ENCODE measurements around the gene SEZ6. TPM values are rescaled to one million over a fixed set of nuclear protein-coding genes. Genes with fewer than 3 reads are reported as not detected.

The SEZ6 gene
- total RNA-seq, 1 donor, result not detected

- no peak overlapping the region for H3K4me3 ChIP-seq (ENCODE audit: low read depth, low read length)
- no peak for DNase-seq (ENCODE audit: low read depth)
- TF ChIP-seq, protein P1, sequence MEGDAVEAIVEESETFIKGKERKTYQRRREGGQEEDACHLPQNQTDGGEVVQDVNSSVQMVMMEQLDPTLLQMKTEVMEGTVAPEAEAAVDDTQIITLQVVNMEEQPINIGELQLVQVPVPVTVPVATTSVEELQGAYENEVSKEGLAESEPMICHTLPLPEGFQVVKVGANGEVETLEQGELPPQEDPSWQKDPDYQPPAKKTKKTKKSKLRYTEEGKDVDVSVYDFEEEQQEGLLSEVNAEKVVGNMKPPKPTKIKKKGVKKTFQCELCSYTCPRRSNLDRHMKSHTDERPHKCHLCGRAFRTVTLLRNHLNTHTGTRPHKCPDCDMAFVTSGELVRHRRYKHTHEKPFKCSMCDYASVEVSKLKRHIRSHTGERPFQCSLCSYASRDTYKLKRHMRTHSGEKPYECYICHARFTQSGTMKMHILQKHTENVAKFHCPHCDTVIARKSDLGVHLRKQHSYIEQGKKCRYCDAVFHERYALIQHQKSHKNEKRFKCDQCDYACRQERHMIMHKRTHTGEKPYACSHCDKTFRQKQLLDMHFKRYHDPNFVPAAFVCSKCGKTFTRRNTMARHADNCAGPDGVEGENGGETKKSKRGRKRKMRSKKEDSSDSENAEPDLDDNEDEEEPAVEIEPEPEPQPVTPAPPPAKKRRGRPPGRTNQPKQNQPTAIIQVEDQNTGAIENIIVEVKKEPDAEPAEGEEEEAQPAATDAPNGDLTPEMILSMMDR (IDR thresholded peaks at IDR 0.05; ENCODE audit: insufficient read depth, low read depth, low read length), result no peak
Measured at GRCh38 chr17:29042026-29042678, 36.3 kb upstream of the SEZ6 start.

DNA sequence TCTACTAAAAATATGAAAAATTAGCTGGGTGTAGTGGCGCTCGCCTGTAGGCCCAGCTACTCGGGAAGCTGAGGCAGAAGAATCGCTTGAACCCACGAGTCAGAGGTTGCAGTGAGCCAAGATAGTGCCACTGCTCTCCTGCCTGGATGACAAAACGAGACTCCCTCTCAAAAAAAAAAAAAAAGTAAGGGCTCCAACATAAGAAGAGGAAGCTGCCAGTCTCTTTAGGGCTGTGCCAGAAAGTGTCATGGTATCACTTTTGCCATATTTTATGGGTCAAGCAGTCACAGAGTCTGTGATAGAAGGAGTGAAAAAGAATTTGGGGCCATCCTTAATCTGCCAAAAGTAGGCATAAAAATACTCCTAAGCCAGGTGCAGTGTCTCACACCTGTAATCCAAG is 35.7 kb upstream of the SEZ6 start:
- H3K4me3 ChIP-seq (ENCODE audit: low read depth, low read length), result no peak overlapping the region
- TF ChIP-seq, protein P1 (IDR thresholded peaks at IDR 0.05; ENCODE audit: insufficient read depth, low read depth, low read length), result no peak
- DNase-seq (ENCODE audit: low read depth), result no peak

- TF ChIP-seq, protein P1 (IDR thresholded peaks at IDR 0.05; ENCODE audit: insufficient read depth, low read depth, low read length), result no peak
- no peak for DNase-seq (ENCODE audit: low read depth)
- no peak overlapping the region for H3K4me3 ChIP-seq (ENCODE audit: low read depth, low read length)
Measured at GRCh38 chr17:29041091-29041490, 35.3 kb upstream of the SEZ6 start.

DNA sequence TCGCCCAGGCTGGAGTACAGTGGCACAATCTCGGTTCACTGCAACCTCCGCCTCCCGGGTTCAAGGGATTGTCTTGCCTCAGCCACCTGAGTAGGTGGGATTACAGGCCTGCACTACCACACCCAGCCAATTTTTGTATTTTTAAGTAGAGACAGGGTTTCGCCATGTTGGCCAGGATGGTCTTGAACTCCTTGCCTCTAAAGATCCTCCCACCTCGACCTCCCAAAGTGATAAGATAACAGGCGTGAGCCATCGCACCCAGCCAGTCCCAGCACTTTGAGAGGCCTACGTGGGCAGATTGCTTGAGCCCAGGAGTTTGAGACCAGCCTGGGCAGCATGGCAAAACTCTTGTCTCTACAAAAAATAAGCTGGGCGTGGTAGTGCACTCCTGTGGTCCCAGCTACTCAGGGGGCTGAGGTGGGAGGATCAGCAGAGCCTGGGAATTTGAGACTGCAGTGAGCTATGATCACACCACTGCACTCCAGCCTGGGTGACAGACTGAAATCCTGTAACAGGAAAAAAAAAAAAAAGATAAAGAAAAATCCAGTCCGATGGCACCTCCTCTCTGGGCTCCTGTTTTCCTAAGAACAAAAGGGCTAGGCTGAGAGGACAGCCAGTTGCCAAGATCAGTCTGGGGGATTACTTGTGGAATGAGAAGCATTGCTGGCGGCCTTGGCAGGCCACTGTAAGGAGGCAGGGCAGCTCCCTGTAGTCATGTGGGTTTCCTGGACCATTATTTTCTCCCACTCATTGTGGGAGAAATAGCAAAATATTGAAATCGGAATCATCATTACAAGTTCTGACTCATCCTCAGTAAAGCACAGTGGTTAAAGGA is 34.1 kb upstream of the SEZ6 start:
- no peak overlapping the region for H3K4me3 ChIP-seq (ENCODE audit: low read depth, low read length)
- DNase-seq (ENCODE audit: low read depth), result peak; percentile 57
- TF ChIP-seq, protein P1 (IDR thresholded peaks at IDR 0.05; ENCODE audit: insufficient read depth, low read depth, low read length), result no peak

DNA sequence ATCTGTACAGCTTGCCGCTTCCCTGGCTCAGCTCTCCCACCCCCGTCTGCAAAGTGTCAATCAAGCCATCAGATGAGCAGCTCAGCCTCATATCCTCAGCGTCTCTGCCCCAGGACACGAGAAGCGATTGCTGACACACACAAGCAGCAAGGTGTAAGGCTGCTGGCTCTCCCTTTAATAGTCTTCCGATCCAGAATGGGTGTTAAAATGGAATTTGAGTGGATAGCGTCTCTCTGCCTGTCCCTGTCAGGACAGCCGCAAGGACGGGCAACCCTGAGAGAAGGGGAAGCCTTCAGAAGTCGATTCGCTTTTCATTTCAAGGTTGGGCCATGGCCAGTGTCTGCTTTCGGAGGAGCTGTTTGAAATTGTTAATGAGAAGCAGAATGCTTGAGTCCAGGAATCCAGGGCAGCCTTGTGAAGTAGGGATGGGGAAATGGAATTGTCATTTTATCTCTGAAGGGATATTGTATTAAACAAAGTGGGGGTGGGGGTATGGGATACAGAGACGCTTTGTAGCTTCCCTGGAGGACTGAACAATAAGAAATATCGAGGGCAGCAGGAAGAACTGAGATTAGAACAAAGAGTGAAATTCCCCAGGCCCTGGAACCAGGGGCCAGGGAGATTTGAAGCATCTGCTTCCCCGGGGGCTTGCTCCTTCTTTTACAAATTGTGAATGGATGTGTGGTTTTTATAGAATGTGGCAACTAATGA is 32.4 kb upstream of the SEZ6 start:
- DNase-seq (ENCODE audit: low read depth), result no peak
- H3K4me3 ChIP-seq (ENCODE audit: low read depth, low read length), result no peak overlapping the region
- TF ChIP-seq, protein P1 (IDR thresholded peaks at IDR 0.05; ENCODE audit: insufficient read depth, low read depth, low read length), result no peak

- TF ChIP-seq, protein P1 (IDR thresholded peaks at IDR 0.05; ENCODE audit: insufficient read depth, low read depth, low read length), result no peak
- no peak for DNase-seq (ENCODE audit: low read depth)
- no peak overlapping the region for H3K4me3 ChIP-seq (ENCODE audit: low read depth, low read length)
Measured at GRCh38 chr17:29037739-29038084, 31.9 kb upstream of the SEZ6 start.

All from fibroblast of villous mesenchyme (primary cell).